ENCODE data around the gene PCK1.

Gene PCK1

GRCh38 chr20:57539889-57540288 lies 21.0 kb upstream of the PCK1 start:
- Histone ChIP-seq H3K9me3 (ENCODE audit: control insufficient read depth, insufficient read depth, low read length) (no peaks in the 10 kb centered on the region), H3K36me3 (ENCODE audit: control insufficient read depth, low read length) (no peaks in the 10 kb centered on the region), H3K9me2 (replicated peaks; ENCODE audit: control insufficient read depth, low read length) (no peaks in the 10 kb centered on the region), H3K79me2 (ENCODE audit: control insufficient read depth, low read length) (no peaks in the 10 kb centered on the region), H3F3A (ENCODE audit: control insufficient read depth, insufficient read depth) (no peaks in the 10 kb centered on the region), H4K20me1 (ENCODE audit: control insufficient read depth, insufficient read depth, low read depth, low read length) (peaks cover 4% of the 10 kb centered on the region; the same call in 1 of the 2 replicates), H3K4me2 (ENCODE audit: low read length) (no peak overlapping the region), H3K4me3 (ENCODE audit: low read length) (no peak overlapping the region), H3K27me3 (ENCODE audit: control insufficient read depth, low read length) (peaks cover 40% of the 10 kb centered on the region), H3K4me1 (ENCODE audit: control insufficient read depth, low read length) (no peaks in the 10 kb centered on the region), H3K27ac (ENCODE audit: low read depth, low read length) (no peak overlapping the region)
- TF ChIP-seq, protein P1, sequence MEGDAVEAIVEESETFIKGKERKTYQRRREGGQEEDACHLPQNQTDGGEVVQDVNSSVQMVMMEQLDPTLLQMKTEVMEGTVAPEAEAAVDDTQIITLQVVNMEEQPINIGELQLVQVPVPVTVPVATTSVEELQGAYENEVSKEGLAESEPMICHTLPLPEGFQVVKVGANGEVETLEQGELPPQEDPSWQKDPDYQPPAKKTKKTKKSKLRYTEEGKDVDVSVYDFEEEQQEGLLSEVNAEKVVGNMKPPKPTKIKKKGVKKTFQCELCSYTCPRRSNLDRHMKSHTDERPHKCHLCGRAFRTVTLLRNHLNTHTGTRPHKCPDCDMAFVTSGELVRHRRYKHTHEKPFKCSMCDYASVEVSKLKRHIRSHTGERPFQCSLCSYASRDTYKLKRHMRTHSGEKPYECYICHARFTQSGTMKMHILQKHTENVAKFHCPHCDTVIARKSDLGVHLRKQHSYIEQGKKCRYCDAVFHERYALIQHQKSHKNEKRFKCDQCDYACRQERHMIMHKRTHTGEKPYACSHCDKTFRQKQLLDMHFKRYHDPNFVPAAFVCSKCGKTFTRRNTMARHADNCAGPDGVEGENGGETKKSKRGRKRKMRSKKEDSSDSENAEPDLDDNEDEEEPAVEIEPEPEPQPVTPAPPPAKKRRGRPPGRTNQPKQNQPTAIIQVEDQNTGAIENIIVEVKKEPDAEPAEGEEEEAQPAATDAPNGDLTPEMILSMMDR (IDR thresholded peaks at IDR 0.05; ENCODE audit: low read depth, low read length, poor library complexity, severe bottlenecking): no peak
- no peak for TF ChIP-seq EZH2phosphoT487 (IDR thresholded peaks at IDR 0.05; ENCODE audit: borderline replicate concordance, low read length)

- no peak overlapping the region for H3K4me3 ChIP-seq (ENCODE audit: low read length)
- H3K4me2 ChIP-seq (ENCODE audit: low read length): no peak overlapping the region
- no peak overlapping the region for H3K27ac ChIP-seq (ENCODE audit: low read depth, low read length)
- H3K79me2 ChIP-seq (ENCODE audit: control insufficient read depth, low read length): no peaks in the 10 kb centered on the region
- H3K4me1 ChIP-seq (ENCODE audit: control insufficient read depth, low read length): no peaks in the 10 kb centered on the region
- H3K9me3 ChIP-seq (ENCODE audit: control insufficient read depth, insufficient read depth, low read length): no peaks in the 10 kb centered on the region
- H3K9me2 ChIP-seq (replicated peaks; ENCODE audit: control insufficient read depth, low read length): no peaks in the 10 kb centered on the region
- no peaks in the 10 kb centered on the region for H3K36me3 ChIP-seq (ENCODE audit: control insufficient read depth, low read length)
- no peak for TF ChIP-seq EZH2phosphoT487 (IDR thresholded peaks at IDR 0.05; ENCODE audit: borderline replicate concordance, low read length)
- TF ChIP-seq, protein P1 (IDR thresholded peaks at IDR 0.05; ENCODE audit: low read depth, low read length, poor library complexity, severe bottlenecking): no peak
- no peaks in the 10 kb centered on the region for H3F3A ChIP-seq (ENCODE audit: control insufficient read depth, insufficient read depth)
- peaks cover 39% of the 10 kb centered on the region for H3K27me3 ChIP-seq (ENCODE audit: control insufficient read depth, low read length)
- H4K20me1 ChIP-seq (ENCODE audit: control insufficient read depth, insufficient read depth, low read depth, low read length): peaks cover 4% of the 10 kb centered on the region; the same call in 1 of the 2 replicates
These were observed 19.9 kb upstream of the PCK1 start for GRCh38 chr20:57540890-57541580.

GRCh38 chr20:57543754-57544153 lies 17.2 kb upstream of the PCK1 start:
- no peaks in the 10 kb centered on the region for H3F3A ChIP-seq (ENCODE audit: control insufficient read depth, insufficient read depth)
- H3K4me3 ChIP-seq (ENCODE audit: low read length): no peak overlapping the region
- no peak for TF ChIP-seq EZH2phosphoT487 (IDR thresholded peaks at IDR 0.05; ENCODE audit: borderline replicate concordance, low read length)
- TF ChIP-seq, protein P1 (IDR thresholded peaks at IDR 0.05; ENCODE audit: low read depth, low read length, poor library complexity, severe bottlenecking): no peak
- no peaks in the 10 kb centered on the region for H4K20me1 ChIP-seq (ENCODE audit: control insufficient read depth, insufficient read depth, low read depth, low read length)
- H3K9me3 ChIP-seq (ENCODE audit: control insufficient read depth, insufficient read depth, low read length): no peaks in the 10 kb centered on the region
- no peaks in the 10 kb centered on the region for H3K36me3 ChIP-seq (ENCODE audit: control insufficient read depth, low read length)
- no peaks in the 10 kb centered on the region for H3K79me2 ChIP-seq (ENCODE audit: control insufficient read depth, low read length)
- H3K9me2 ChIP-seq (replicated peaks; ENCODE audit: control insufficient read depth, low read length): no peaks in the 10 kb centered on the region
- H3K4me1 ChIP-seq (ENCODE audit: control insufficient read depth, low read length): no peaks in the 10 kb centered on the region
- no peak overlapping the region for H3K4me2 ChIP-seq (ENCODE audit: low read length)
- no peak overlapping the region for H3K27ac ChIP-seq (ENCODE audit: low read depth, low read length)
- peaks cover 23% of the 10 kb centered on the region for H3K27me3 ChIP-seq (ENCODE audit: control insufficient read depth, low read length)

Measured in DOHH2 (cell line).